NB4 (cell line): Measurements from ENCODE around the gene GNA15.

ENCODE experiments used
- DNase-seq: peaks from one replicate; pipeline ENCODE4 v3.0.0; 2010; ENCODE audit warnings: low read depth
- H3K4me3 ChIP-seq: one replicate; pipeline ENCODE4 v1.5.1; 2011; ENCODE audit warnings: mild to moderate bottlenecking, low read depth, low read length, moderate library complexity
- CTCF ChIP-seq: IDR thresholded peaks from one replicate; pipeline ENCODE4 v1.5.1; 2012; ENCODE audit warnings: low read depth, low read length
- MAX ChIP-seq: IDR thresholded peaks from 2 replicates; pipeline ENCODE4 v1.6.1; 2011; ENCODE audit warnings: low read depth, low read length
- MYC ChIP-seq: IDR thresholded peaks from 2 replicates; pipeline ENCODE4 v1.6.1; 2011; ENCODE audit warnings: low read depth, low read length
- POLR2A ChIP-seq: IDR thresholded peaks from 2 replicates; pipeline ENCODE4 v1.6.1; 2011; ENCODE audit warnings: mild to moderate bottlenecking; ENCODE audit not compliant: insufficient read length; ENCODE audit errors: extremely low read depth

The GNA15 gene

GRCh38 chr19:3124630-3125029 is 11.2 kb upstream of the GNA15 start:
- H3K4me3 ChIP-seq, result no peak overlapping the region
- no peak for TF ChIP-seq MAX
- no peak for TF ChIP-seq POLR2A
- TF ChIP-seq CTCF, result no peak
- no peak for TF ChIP-seq MYC
- no peak for DNase-seq

GRCh38 chr19:3125900-3126524 is 9.8 kb upstream of the GNA15 start:
- no peak overlapping the region for H3K4me3 ChIP-seq
- peak; percentile 61 for DNase-seq
- TF ChIP-seq CTCF (peak; percentile 70), MYC (no peak)

GRCh38 chr19:3129112-3129511 is 6.7 kb upstream of the GNA15 start:
- peak; percentile 42 for DNase-seq
- H3K4me3 ChIP-seq, result no peak overlapping the region
- TF ChIP-seq MYC, result no peak
- no peak for TF ChIP-seq POLR2A
- TF ChIP-seq MAX, result no peak
- peak; percentile 11 for TF ChIP-seq CTCF

GRCh38 chr19:3131168-3131567 is 4.7 kb upstream of the GNA15 start:
- H3K4me3 ChIP-seq, result no peak overlapping the region
- DNase-seq, result no peak
- TF ChIP-seq MAX, result no peak
- TF ChIP-seq CTCF, result no peak

GRCh38 chr19:3132971-3133792 is 2.7 kb upstream of the GNA15 start:
- H3K4me3 ChIP-seq, result peak overlapping the region; percentile 32
- TF ChIP-seq POLR2A (no peak), MAX (peak; percentile 37), CTCF (no peak), MYC (peak; percentile 26; the same call in 1 of the 2 replicates)
- DNase-seq, result peak; percentile 92
